NCI-H748 (cell line): ENCODE data around the gene ITGB1BP2.
"Not testable (repeated sequence)": the region's sequence is repeated elsewhere in the genome, so short reads cannot be mapped to it uniquely, and the experiment has no call there.

ENCODE experiments used
- DNase-seq: peaks from one replicate; lab custom pipeline; 2025; ENCODE audit not compliant: unreplicated experiment; lab: John Stamatoyannopoulos, UW

Gene ITGB1BP2

GRCh38 chrX:71300495-71300894 lies 1.1 kb upstream of the ITGB1BP2 start:
- not testable (repeated sequence) for DNase-seq

- no peak for DNase-seq
These were observed 1.1 kb downstream of the ITGB1BP2 start for GRCh38 chrX:71302461-71303213.

GRCh38 chrX:71304561-71304960 lies 3.0 kb downstream of the ITGB1BP2 start:
- no peak for DNase-seq

GRCh38 chrX:71315917-71316316 lies 14.4 kb downstream of the ITGB1BP2 start:
- no peak for DNase-seq

GRCh38 chrX:71316959-71317358 lies 15.4 kb downstream of the ITGB1BP2 start:
- not testable (repeated sequence) for DNase-seq

- no peak for DNase-seq
These were observed 18.6 kb downstream of the ITGB1BP2 start for GRCh38 chrX:71320126-71320525.

GRCh38 chrX:71321731-71322130 lies 20.2 kb downstream of the ITGB1BP2 start:
- DNase-seq: no peak

GRCh38 chrX:71324452-71324851 lies 22.9 kb downstream of the ITGB1BP2 start:
- DNase-seq: not testable (repeated sequence)

GRCh38 chrX:71326394-71326793 lies 24.8 kb downstream of the ITGB1BP2 start:
- DNase-seq: no peak

- not testable (repeated sequence) for DNase-seq
These were observed 47.7 kb downstream of the ITGB1BP2 start for GRCh38 chrX:71349151-71349665.

- DNase-seq: not testable (repeated sequence)
These were observed 48.3 kb downstream of the ITGB1BP2 start for GRCh38 chrX:71349867-71350266.

GRCh38 chrX:71352439-71352838 lies 50.9 kb downstream of the ITGB1BP2 start:
- not testable (repeated sequence) for DNase-seq
